ENCODE data around the gene CIB4. TPM values are rescaled to one million over a fixed set of nuclear protein-coding genes. Genes with fewer than 3 reads are reported as not detected.

CIB4 gene
- total RNA-seq, 1 experiment from 2014 or later, result not detected

GRCh38 chr2:26560892-26561291, 80.3 kb downstream of the CIB4 start:
- H3K27me3 Mint-ChIP-seq (ENCODE audit: insufficient read depth, unreplicated experiment), result peaks cover 26% of the 10 kb centered on the region
- ChIA-PET POLR2A (no interaction called here), CTCF (no interaction called here)
- DNase-seq, result peak in 1 of 2 experiments; percentile 19
- H3K36me3 Mint-ChIP-seq (ENCODE audit: insufficient read depth, unreplicated experiment), result no peaks in the 10 kb centered on the region
- Histone ChIP-seq H3K36me3 (ENCODE audit: control insufficient read depth, insufficient read depth, low read length) (no peaks in the 10 kb centered on the region), H3K27me3 (replicated peaks; ENCODE audit: control insufficient read depth, insufficient read depth, low read length) (no peaks in the 10 kb centered on the region), H3K4me1 (0 out of 2 replicates have a peak, but pooled peaks cover 4% of the 10 kb centered on the region), H3K4me3 (ENCODE audit: low read depth, low read length) (no peak overlapping the region), H3K9me3 (no peaks in the 10 kb centered on the region)
- no peak overlapping the region for H3K27ac Mint-ChIP-seq (ENCODE audit: unreplicated experiment)
- intact Hi-C loops (cut with micrococcal nuclease; ENCODE audit: unreplicated experiment), result no loop called here
- H3K9me3 Mint-ChIP-seq (ENCODE audit: unreplicated experiment), result no peaks in the 10 kb centered on the region
- no peak for TF ChIP-seq CTCF (IDR thresholded peaks at IDR 0.05; ENCODE audit: insufficient read depth in 1 of 2, low read depth in 1 of 2, low read length in 1 of 2, severe bottlenecking in 1 of 2, unreplicated experiment in 1 of 2)
- H3K4me1 Mint-ChIP-seq (ENCODE audit: low read depth, unreplicated experiment), result no peaks in the 10 kb centered on the region
- no peak overlapping the region for H3K4me3 Mint-ChIP-seq (ENCODE audit: unreplicated experiment)
- BruUV-seq (replicated peaks), result no TSS peak

GRCh38 chr2:26559556-26559955, 81.6 kb downstream of the CIB4 start:
- no TSS peak for BruUV-seq (replicated peaks)
- ChIA-PET POLR2A (no interaction called here), CTCF (no interaction called here)
- Mint-ChIP-seq H3K4me1 (ENCODE audit: low read depth, unreplicated experiment) (no peaks in the 10 kb centered on the region), H3K4me3 (ENCODE audit: unreplicated experiment) (no peak overlapping the region), H3K36me3 (ENCODE audit: insufficient read depth, unreplicated experiment) (no peaks in the 10 kb centered on the region), H3K27ac (ENCODE audit: unreplicated experiment) (no peak overlapping the region), H3K9me3 (ENCODE audit: unreplicated experiment) (no peaks in the 10 kb centered on the region), H3K27me3 (ENCODE audit: insufficient read depth, unreplicated experiment) (peaks cover 26% of the 10 kb centered on the region)
- no peaks in the 10 kb centered on the region for H3K27me3 ChIP-seq (replicated peaks; ENCODE audit: control insufficient read depth, insufficient read depth, low read length)
- intact Hi-C loops (cut with micrococcal nuclease; ENCODE audit: unreplicated experiment), result no loop called here
- H3K9me3 ChIP-seq, result no peaks in the 10 kb centered on the region
- no peak overlapping the region for H3K4me3 ChIP-seq (ENCODE audit: low read depth, low read length)
- H3K4me1 ChIP-seq, result 0 out of 2 replicates have a peak, but pooled peaks cover 4% of the 10 kb centered on the region
- DNase-seq, result peak in 1 of 2 experiments; percentile 27
- no peak for TF ChIP-seq CTCF (IDR thresholded peaks at IDR 0.05; ENCODE audit: insufficient read depth in 1 of 2, low read depth in 1 of 2, low read length in 1 of 2, severe bottlenecking in 1 of 2, unreplicated experiment in 1 of 2)
- no peaks in the 10 kb centered on the region for H3K36me3 ChIP-seq (ENCODE audit: control insufficient read depth, insufficient read depth, low read length)

GRCh38 chr2:26559044-26559405, 82.1 kb downstream of the CIB4 start:
- no peak overlapping the region for H3K27ac Mint-ChIP-seq (ENCODE audit: unreplicated experiment)
- CTCF ChIA-PET, result no interaction called here
- Histone ChIP-seq H3K27me3 (replicated peaks; ENCODE audit: control insufficient read depth, insufficient read depth, low read length) (no peaks in the 10 kb centered on the region), H3K36me3 (ENCODE audit: control insufficient read depth, insufficient read depth, low read length) (no peaks in the 10 kb centered on the region), H3K9me3 (no peaks in the 10 kb centered on the region), H3K4me1 (0 out of 2 replicates have a peak, but pooled peaks cover 4% of the 10 kb centered on the region), H3K4me3 (ENCODE audit: low read depth, low read length) (no peak overlapping the region)
- no peak overlapping the region for H3K4me3 Mint-ChIP-seq (ENCODE audit: unreplicated experiment)
- DNase-seq, result peak in 1 of 2 experiments; percentile 19
- no peak for TF ChIP-seq CTCF (IDR thresholded peaks at IDR 0.05; ENCODE audit: insufficient read depth in 1 of 2, low read depth in 1 of 2, low read length in 1 of 2, severe bottlenecking in 1 of 2, unreplicated experiment in 1 of 2)
- peaks cover 24% of the 10 kb centered on the region for H3K27me3 Mint-ChIP-seq (ENCODE audit: insufficient read depth, unreplicated experiment)
- no peaks in the 10 kb centered on the region for H3K9me3 Mint-ChIP-seq (ENCODE audit: unreplicated experiment)
- POLR2A ChIA-PET, result no interaction called here
- H3K36me3 Mint-ChIP-seq (ENCODE audit: insufficient read depth, unreplicated experiment), result no peaks in the 10 kb centered on the region
- no TSS peak for BruUV-seq (replicated peaks)
- intact Hi-C loops (cut with micrococcal nuclease; ENCODE audit: unreplicated experiment), result no loop called here
- no peaks in the 10 kb centered on the region for H3K4me1 Mint-ChIP-seq (ENCODE audit: low read depth, unreplicated experiment)

Data from Caco-2 (cell line).